CD8-positive, alpha-beta memory T cell (primary cell): ENCODE data around the gene MMP24. TPM values are rescaled to one million over a fixed set of nuclear protein-coding genes. Genes with fewer than 3 reads are reported as not detected.

Source experiments
- CTCF ChIA-PET: fragments of 350-600 bp; sonication (Branson Sonifier 250); formaldehyde crosslinking; loops from one replicate; lab custom pipeline; 2021; ENCODE audit warnings: antibody characterized with exemption; lab: Charles Lee
- POLR2A ChIA-PET: fragments of 350-600 bp; sonication (Branson Sonifier 250); formaldehyde crosslinking; loops from one replicate; lab custom pipeline; 2021; ENCODE audit warnings: antibody characterized with exemption; lab: Charles Lee
- DNase-seq, 5 donors: peaks; one replicate each; pipeline versions ENCODE4 v3.0.0 to v3.0.0-alpha.2; 2020 to 2022; ENCODE audit warnings: mixed read lengths in 1 of 5
- H3K27ac ChIP-seq: one replicate; pipeline ENCODE4 v1.7.0; 2013; ENCODE audit warnings: low read depth, mild to moderate bottlenecking, low read length, moderate library complexity
- H3K27me3 ChIP-seq: 2 replicates; pipeline ENCODE4 v1.7.0; 2013; ENCODE audit warnings: low read length, mild to moderate bottlenecking; ENCODE audit not compliant: insufficient read depth, poor library complexity, severe bottlenecking
- H3K36me3 ChIP-seq: 2 replicates; pipeline ENCODE4 v1.7.0; 2013; ENCODE audit warnings: mild to moderate bottlenecking, low read length, moderate library complexity; ENCODE audit not compliant: insufficient read depth
- H3K4me1 ChIP-seq: 2 replicates; pipeline ENCODE4 v1.7.0; 2013; ENCODE audit warnings: mild to moderate bottlenecking, low read length, moderate library complexity; ENCODE audit not compliant: insufficient read depth
- H3K4me3 ChIP-seq: 2 replicates; pipeline ENCODE4 v1.7.0; 2013; ENCODE audit warnings: mild to moderate bottlenecking, low read length
- H3K9me3 ChIP-seq: 2 replicates; pipeline ENCODE4 v1.7.0; 2013; ENCODE audit warnings: mild to moderate bottlenecking, low read length
- H3K27ac Mint-ChIP-seq, 8 donors: one replicate each; pipeline ENCODE4 v1.8.0; 2020 to 2021; ENCODE audit warnings: mixed read lengths in 8 of 8, mild to moderate bottlenecking in 6 of 8, inconsistent platforms in 3 of 8, moderate library complexity in 3 of 8
- H3K27me3 Mint-ChIP-seq, 2 donors: one replicate each; pipeline ENCODE4 v1.8.0; 2020 to 2021; ENCODE audit warnings: mixed read lengths in 2 of 2, mild to moderate bottlenecking in 1 of 2, moderate library complexity in 1 of 2
- H3K36me3 Mint-ChIP-seq, 3 donors: one replicate each; pipeline ENCODE4 v1.8.0; 2020 to 2021; ENCODE audit warnings: mixed read lengths in 3 of 3, inconsistent platforms in 1 of 3, mild to moderate bottlenecking in 1 of 3
- H3K4me1 Mint-ChIP-seq, 3 donors: one replicate each; pipeline ENCODE4 v1.8.0; 2020 to 2021; ENCODE audit warnings: mixed read lengths in 3 of 3, inconsistent platforms in 1 of 3, mild to moderate bottlenecking in 1 of 3
- H3K4me3 Mint-ChIP-seq, 7 donors: one replicate each; pipeline ENCODE4 v1.8.0; 2020 to 2021; ENCODE audit warnings: mixed read lengths in 7 of 7, mild to moderate bottlenecking in 6 of 7, moderate library complexity in 4 of 7, inconsistent platforms in 2 of 7
- H3K9me3 Mint-ChIP-seq, 5 donors: one replicate each; pipeline ENCODE4 v1.8.0; 2020 to 2022; ENCODE audit warnings: mixed read lengths in 5 of 5, mild to moderate bottlenecking in 3 of 5, moderate library complexity in 2 of 5, inconsistent platforms in 1 of 5
- polyA plus RNA-seq: library from polyadenylated mRNA; unstranded; fragments of 300-500 nt; fragmentation: Illumina TruSeq; gene quantifications from one replicate; pipeline ENCODE4 v1.2.3, GENCODE V29; 2021
- total RNA-seq, 2 experiments: library from RNA; stranded (reverse); gene quantifications; one replicate each; pipeline ENCODE4 v1.2.3, GENCODE V29; 2021

The MMP24 gene
- total and polyA plus RNA-seq, 3 experiments from 2014 or later = 0.07 to 0.18 TPM; not detected in 1

DNA sequence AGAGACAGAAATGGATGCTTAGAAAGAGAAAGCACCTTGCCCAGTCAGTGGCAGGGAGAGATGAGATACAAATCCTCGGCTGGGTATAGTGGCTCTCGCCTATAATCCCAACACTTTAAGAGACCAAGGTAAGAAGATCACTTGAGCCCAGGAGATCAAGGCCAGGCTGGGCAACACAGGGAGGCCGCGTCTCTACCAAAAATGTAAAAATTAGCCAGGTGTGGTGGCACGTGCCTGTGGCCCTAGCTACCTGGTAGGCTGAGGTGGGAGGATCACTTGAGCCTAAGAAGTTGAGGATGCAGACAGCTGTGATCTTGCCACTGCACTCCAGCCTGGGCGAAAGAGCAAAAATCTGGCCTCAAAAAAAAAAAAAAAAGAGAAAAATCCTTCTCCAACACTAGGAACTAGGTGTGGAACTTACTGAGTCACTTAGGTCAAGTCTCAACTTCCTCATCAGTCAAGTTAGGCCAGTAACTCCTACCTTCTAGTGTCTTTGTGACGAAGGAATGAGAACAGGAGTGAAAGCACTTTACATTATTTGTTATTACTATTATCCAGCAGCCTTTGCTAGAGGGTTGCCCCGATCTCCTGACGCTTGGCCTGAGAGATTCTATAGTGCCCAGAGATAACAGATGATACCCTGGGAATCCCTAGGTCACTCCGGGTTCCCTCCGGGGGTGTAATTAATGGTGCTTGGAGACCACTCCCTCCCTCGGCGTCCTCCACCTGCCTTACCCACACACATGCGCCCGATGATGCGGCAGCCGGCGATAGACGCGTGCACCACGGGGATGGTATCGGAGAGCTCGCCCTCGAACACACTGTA, 57.2 kb downstream of the MMP24 start:
- H3K9me3 Mint-ChIP-seq = no peaks in the 10 kb centered on the region
- peaks cover 0 to 1% of the 10 kb centered on the region in 2 donors for H3K27me3 Mint-ChIP-seq

DNA sequence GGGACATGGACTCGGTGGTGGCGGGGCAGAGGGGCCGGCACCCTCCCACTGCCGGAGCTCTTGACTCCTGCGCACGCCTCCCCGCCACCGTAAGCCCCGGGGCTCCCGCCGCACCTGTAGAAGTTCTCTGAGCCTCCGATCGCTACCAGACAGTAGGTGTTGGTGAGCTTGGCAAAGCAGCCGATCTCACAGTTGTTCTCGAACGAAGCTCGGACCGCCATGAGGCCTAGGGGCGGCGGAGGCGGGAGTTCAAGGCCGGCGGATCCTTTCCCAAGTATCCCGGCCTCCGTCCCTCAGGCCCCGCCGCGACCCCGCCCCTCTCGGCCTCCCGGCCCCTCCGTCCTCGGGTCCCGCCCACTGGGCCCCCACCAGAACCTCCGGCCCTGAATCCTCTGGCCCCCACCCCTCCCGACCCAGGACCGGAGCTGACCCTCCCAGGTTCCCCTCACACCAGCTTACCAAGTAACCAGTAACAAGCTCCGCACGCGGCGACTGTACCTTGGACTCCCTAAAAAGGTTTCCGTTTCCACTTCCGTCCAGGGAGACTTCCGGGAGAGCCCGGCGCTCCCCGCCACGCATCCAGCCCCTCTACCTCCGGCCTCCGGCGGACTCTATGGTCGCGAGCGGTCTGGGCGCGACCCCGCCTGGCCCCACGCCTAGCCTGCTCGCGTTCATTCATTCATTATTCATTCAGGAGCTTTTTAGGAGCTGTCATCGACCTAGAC, 57.9 kb downstream of the MMP24 start, which contains the start of gene EIF6:
EIF6 (minus strand) TSS at position 506 of the 725 bp plus-strand sequence; CDS start at position 221, 285 bp downstream.
- no peaks in the 10 kb centered on the region for H3K9me3 Mint-ChIP-seq
- Histone ChIP-seq H3K36me3 (peaks cover 14% of the 10 kb centered on the region), H3K4me3 (peak within 1 kb of the TSS; percentile 72), H3K9me3 (no peaks in the 10 kb centered on the region), H3K27ac (peak within 1 kb of the TSS; percentile 75), H3K4me1 (peaks cover 14% of the 10 kb centered on the region), H3K27me3 (no peaks in the 10 kb centered on the region)
- CTCF ChIA-PET = interaction anchor here (0.9 to 2.5 kb wide), 7 partner anchors 9 to 188 kb away, joined by 3 to 13 read pairs (median 3); no protein-coding TSS in a partner anchor
- peaks cover 0 to 1% of the 10 kb centered on the region in 2 donors for H3K27me3 Mint-ChIP-seq
- peaks cover 0 to 38% (median 12%) of the 10 kb centered on the region in 3 donors for H3K36me3 Mint-ChIP-seq
- DNase-seq = peak; percentile 53 to 77 (median 61)
- peak within 1 kb of the TSS; percentile 84 to 99 (median 92) for H3K27ac Mint-ChIP-seq
- POLR2A ChIA-PET = interaction anchor here (0.5 to 1.5 kb wide), 11 partner anchors 12 to 1790 kb away, joined by 3 to 6 read pairs (median 4); partner anchors contain the start of gene EDEM2
- H3K4me3 Mint-ChIP-seq = peak within 1 kb of the TSS; percentile 87 to 98 (median 96)
- peaks cover 28 to 41% (median 32%) of the 10 kb centered on the region in 3 donors for H3K4me1 Mint-ChIP-seq

More for the DNA sequence above, 57.2 kb downstream of the MMP24 start:
- peak overlapping the region; percentile 87 to 98 (median 96) for H3K4me3 Mint-ChIP-seq
- Histone ChIP-seq H3K4me3 (peak overlapping the region; percentile 72), H3K4me1 (peaks cover 14% of the 10 kb centered on the region), H3K27ac (peak overlapping the region; percentile 75), H3K27me3 (no peaks in the 10 kb centered on the region), H3K36me3 (peaks cover 22% of the 10 kb centered on the region), H3K9me3 (no peaks in the 10 kb centered on the region)
- DNase-seq = no peak
- peak overlapping the region; percentile 81 to 99 (median 92) for H3K27ac Mint-ChIP-seq
- peaks cover 28 to 41% (median 32%) of the 10 kb centered on the region in 3 donors for H3K4me1 Mint-ChIP-seq
- H3K36me3 Mint-ChIP-seq = peaks cover 0 to 46% (median 12%) of the 10 kb centered on the region in 3 donors
- ChIA-PET POLR2A (interaction anchor here (0.6 to 1.5 kb wide), 9 partner anchors 11 to 1790 kb away, joined by 3 to 8 read pairs (median 4); partner anchors contain the start of gene EDEM2), CTCF (interaction anchor here (0.9 to 2.5 kb wide), 7 partner anchors 9 to 187 kb away, joined by 3 to 13 read pairs (median 3); no protein-coding TSS in a partner anchor)

DNA sequence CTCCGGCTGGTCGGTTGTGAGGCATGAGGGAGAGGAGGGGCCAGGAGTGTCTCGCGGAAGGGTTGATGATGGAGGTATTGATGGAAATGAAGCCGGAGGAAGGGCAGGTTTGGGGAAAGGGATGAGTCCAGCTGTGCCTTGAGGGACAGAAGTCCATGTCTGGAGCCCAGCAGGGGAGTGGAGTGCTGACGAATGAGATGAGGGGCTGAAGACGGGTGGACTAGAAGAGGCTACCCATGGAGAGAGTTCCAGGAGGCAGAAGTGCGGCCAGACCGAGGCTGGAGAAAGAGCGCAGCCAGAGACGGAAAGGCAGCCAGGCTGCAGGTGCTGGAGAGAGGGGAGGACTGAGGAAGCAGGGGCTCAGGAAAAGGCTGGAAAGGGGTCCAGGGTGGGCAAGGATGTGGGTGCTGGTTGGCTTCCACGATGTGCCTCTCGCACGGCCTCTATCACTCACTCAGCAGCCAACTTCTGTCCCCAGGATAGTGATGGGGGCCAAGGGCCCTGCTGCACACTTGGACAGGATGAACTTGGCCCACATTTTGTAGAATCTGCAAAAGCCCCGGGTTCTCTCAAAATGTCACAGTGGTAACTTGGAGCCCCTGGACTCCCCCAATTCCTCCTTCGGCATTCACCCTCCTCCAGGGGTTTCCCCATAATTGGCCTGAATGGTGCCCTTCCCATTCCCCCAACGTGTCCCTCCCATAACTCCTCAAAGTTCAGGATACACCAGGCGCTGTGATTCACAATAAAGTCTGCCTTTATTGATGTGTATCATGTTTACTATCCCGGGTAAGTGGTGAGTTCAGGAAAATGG, 58.7 kb downstream of the MMP24 start:
- Histone ChIP-seq H3K36me3 (peaks cover 7% of the 10 kb centered on the region), H3K4me3 (peak overlapping the region; percentile 72), H3K27ac (peak overlapping the region; percentile 75), H3K4me1 (peaks cover 14% of the 10 kb centered on the region), H3K27me3 (no peaks in the 10 kb centered on the region), H3K9me3 (no peaks in the 10 kb centered on the region)
- peaks cover 0 to 31% (median 9%) of the 10 kb centered on the region in 3 donors for H3K36me3 Mint-ChIP-seq
- H3K9me3 Mint-ChIP-seq = no peaks in the 10 kb centered on the region
- ChIA-PET POLR2A (interaction anchor here (0.6 to 1.5 kb wide), 5 partner anchors 58 to 668 kb away, joined by 3 to 5 read pairs (median 4); partner anchors contain the start of gene EDEM2), CTCF (interaction anchor here (0.9 to 2.5 kb wide), 5 partner anchors 13 to 189 kb away, joined by 3 to 13 read pairs (median 4); no protein-coding TSS in a partner anchor)
- peak overlapping the region; percentile 84 to 99 (median 92) for H3K27ac Mint-ChIP-seq
- peaks cover 0 to 1% of the 10 kb centered on the region in 2 donors for H3K27me3 Mint-ChIP-seq
- H3K4me3 Mint-ChIP-seq = peak overlapping the region; percentile 87 to 98 (median 96)
- DNase-seq = no peak
- peaks cover 24 to 41% (median 29%) of the 10 kb centered on the region in 3 donors for H3K4me1 Mint-ChIP-seq

DNA sequence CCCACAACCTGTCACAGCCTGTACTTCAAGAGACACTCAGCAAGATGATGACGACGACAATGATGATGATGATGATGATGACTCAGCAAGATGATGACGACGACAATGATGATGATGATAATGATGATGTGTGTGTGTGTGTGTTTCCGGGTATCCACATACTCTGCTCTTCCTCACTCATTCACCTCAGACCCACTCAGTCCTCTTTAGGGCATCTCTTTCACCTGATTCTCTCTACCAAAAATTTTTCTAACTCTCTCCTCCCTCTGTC, 59.3 kb downstream of the MMP24 start:
- no peak for DNase-seq
- Mint-ChIP-seq H3K36me3 (peaks cover 0 to 25% (median 6%) of the 10 kb centered on the region in 3 donors), H3K27me3 (peaks cover 0 to 1% of the 10 kb centered on the region in 2 donors), H3K4me1 (peaks cover 22 to 41% (median 27%) of the 10 kb centered on the region in 3 donors), H3K27ac (peak overlapping the region; percentile 20 to 93 (median 82)), H3K9me3 (no peaks in the 10 kb centered on the region), H3K4me3 (peak overlapping the region; percentile 87 to 98 (median 90))
- ChIA-PET CTCF (no interaction called here), POLR2A (no interaction called here)
- H3K4me1 ChIP-seq = peaks cover 14% of the 10 kb centered on the region
- no peak overlapping the region for H3K27ac ChIP-seq
- no peaks in the 10 kb centered on the region for H3K27me3 ChIP-seq
- H3K36me3 ChIP-seq = peaks cover 1% of the 10 kb centered on the region
- no peak overlapping the region for H3K4me3 ChIP-seq
- no peaks in the 10 kb centered on the region for H3K9me3 ChIP-seq

DNA sequence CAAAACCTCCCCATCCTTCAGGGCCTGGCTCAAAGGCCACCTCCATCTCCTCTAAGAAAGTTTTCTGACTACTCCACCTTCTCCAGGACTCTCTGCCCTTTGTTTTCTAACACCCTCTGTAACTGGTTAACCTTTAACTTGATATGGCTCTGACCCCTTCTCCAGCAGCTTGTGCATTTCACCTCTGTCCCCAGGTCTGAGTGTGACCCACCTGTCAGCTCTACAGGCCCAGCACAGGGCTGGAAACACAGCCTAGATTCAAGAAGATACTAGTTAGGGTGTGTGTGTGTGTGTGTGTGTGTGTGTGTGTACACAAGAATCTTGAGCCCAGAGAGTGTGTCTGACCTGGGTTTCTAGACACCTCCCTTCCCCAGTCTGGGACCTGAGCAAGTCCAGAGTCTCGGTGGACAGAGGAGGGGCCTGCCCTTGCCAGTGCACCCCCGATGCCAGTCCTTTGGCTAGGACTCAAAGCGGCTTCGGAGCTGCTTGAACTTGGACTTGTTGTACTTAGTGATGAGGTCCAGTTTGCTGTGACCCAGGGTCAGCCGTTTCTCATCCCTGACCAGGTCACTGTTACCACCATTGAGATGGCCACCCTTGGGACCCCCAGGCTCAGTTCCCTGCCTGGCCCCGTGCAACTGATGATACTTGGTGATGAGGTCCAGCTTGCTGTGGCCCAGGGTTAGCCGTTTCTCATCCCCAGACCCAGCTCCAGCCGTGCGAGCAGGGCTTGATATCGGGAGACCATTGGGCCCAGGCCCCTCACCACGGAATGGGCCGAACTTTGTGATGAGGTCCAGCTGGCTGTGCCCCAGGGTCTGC, 59.8 kb downstream of the MMP24 start:
- Mint-ChIP-seq H3K4me3 (peak overlapping the region; percentile 87 to 98 (median 90)), H3K27ac (peak overlapping the region; percentile 20 to 93 (median 82)), H3K4me1 (peaks cover 22 to 41% (median 27%) of the 10 kb centered on the region in 3 donors), H3K36me3 (peaks cover 0 to 25% (median 6%) of the 10 kb centered on the region in 3 donors), H3K9me3 (no peaks in the 10 kb centered on the region), H3K27me3 (peaks cover 0 to 1% of the 10 kb centered on the region in 2 donors)
- no peaks in the 10 kb centered on the region for H3K27me3 ChIP-seq
- no peak overlapping the region for H3K4me3 ChIP-seq
- ChIA-PET POLR2A (no interaction called here), CTCF (no interaction called here)
- H3K4me1 ChIP-seq = peaks cover 14% of the 10 kb centered on the region
- H3K27ac ChIP-seq = no peak overlapping the region
- H3K36me3 ChIP-seq = no peaks in the 10 kb centered on the region
- no peaks in the 10 kb centered on the region for H3K9me3 ChIP-seq
- DNase-seq = no peak

DNA sequence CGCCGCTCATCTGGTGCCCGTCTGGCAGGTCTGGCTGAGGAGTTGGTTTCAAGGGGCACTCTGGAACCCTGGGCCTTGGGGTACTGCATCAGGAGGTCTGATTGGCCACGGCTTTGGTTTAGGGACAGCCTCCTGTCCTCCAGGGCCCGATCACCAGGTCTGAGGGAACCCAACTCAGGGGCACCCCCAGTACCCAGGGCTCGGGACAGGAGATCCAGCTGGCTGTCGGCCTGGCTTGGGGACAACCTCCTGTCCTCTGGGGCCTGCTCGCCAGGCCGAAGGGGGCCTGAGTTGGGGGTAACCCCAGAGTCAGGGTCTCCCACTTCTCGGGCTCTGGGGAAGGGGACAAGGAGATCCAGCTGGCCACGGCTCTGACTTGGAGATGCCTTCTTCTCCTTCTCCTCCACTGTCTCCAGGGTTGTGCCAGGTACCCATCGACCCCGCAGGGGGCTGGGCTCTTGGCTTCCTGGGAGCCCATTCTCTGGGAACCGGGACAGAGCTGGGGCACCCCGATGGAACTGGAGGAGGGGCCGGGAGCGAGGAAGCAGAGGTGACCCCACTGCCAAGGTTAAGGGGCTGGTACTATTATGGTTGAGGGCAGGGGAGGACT, 60.5 kb downstream of the MMP24 start:
- H3K9me3 Mint-ChIP-seq = no peaks in the 10 kb centered on the region
- peaks cover 0 to under 1% of the 10 kb centered on the region in 2 donors for H3K27me3 Mint-ChIP-seq
- CTCF ChIA-PET = no interaction called here
- H3K27ac Mint-ChIP-seq = no peak overlapping the region
- POLR2A ChIA-PET = no interaction called here
- peaks cover 0 to 18% (median 6%) of the 10 kb centered on the region in 3 donors for H3K36me3 Mint-ChIP-seq
- H3K4me1 ChIP-seq = peaks cover 14% of the 10 kb centered on the region
- no peak overlapping the region for H3K4me3 ChIP-seq
- H3K27me3 ChIP-seq = no peaks in the 10 kb centered on the region
- H3K27ac ChIP-seq = no peak overlapping the region
- H3K9me3 ChIP-seq = no peaks in the 10 kb centered on the region
- H3K4me3 Mint-ChIP-seq = peak overlapping the region in 1 of 7 donors; percentile 34
- H3K36me3 ChIP-seq = no peaks in the 10 kb centered on the region
- H3K4me1 Mint-ChIP-seq = peaks cover 22 to 36% (median 27%) of the 10 kb centered on the region in 3 donors
- DNase-seq = no peak
